ENCODE measurements around the gene DUSP18.
"Not testable (repeated sequence)": the region's sequence is repeated elsewhere in the genome, so short reads cannot be mapped to it uniquely, and the experiment has no call there.

Gene DUSP18

GRCh38 chr22:30685178-30685577 is 17.5 kb upstream of the DUSP18 start:
- Histone ChIP-seq H3K4me3 (ENCODE audit: insufficient read depth, low read length, poor library complexity, severe bottlenecking) (no peak overlapping the region), H3K79me2 (ENCODE audit: insufficient read depth, low read length) (no peaks in the 10 kb centered on the region), H3K9ac (ENCODE audit: low read length) (no peak overlapping the region), H2AFZ (ENCODE audit: low read depth, low read length, severe bottlenecking) (no peak overlapping the region), H3K4me2 (ENCODE audit: low read depth, low read length, poor library complexity, severe bottlenecking) (no peak overlapping the region), H3K27ac (ENCODE audit: low read depth, low read length) (no peak overlapping the region), H3K27me3 (ENCODE audit: low read length) (no peaks in the 10 kb centered on the region), H3K36me3 (ENCODE audit: low read length) (no peaks in the 10 kb centered on the region), H4K20me1 (ENCODE audit: low read depth, low read length) (no peaks in the 10 kb centered on the region), H3K9me2 (replicated peaks; ENCODE audit: insufficient read depth, low read length) (no peaks in the 10 kb centered on the region), H3F3A (ENCODE audit: insufficient read depth) (no peaks in the 10 kb centered on the region), H3K9me3 (ENCODE audit: insufficient read depth, low read length) (no peaks in the 10 kb centered on the region)
- no peak for TF ChIP-seq EZH2phosphoT487 (conservative IDR thresholded peaks at IDR 0.05; ENCODE audit: low read length)
- no peak for TF ChIP-seq CTCF (IDR thresholded peaks at IDR 0.05; ENCODE audit: insufficient read depth, low read length, poor library complexity, severe bottlenecking)

DNA sequence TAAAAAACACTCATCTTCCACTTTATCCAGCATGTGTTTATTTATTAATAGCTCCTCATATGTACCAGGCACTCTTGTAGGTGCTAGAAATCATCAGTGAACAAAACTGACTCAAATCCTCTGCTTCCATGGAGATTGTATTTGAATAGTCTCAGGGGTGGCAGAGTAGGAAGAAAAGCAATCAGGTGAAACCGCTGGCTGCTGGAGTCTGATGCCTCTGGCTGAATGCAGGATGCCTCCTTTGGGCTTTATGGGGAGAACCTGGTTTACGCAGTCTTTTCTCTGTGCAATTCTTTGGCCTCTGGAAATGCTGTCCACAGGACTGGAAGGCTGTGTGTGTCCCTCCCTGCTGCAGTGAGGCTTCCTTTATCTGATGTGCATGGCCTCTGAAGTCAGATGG is 14.2 kb upstream of the DUSP18 start:
- no peak overlapping the region for H3K27ac ChIP-seq (ENCODE audit: low read depth, low read length)
- no peak overlapping the region for H3K4me2 ChIP-seq (ENCODE audit: low read depth, low read length, poor library complexity, severe bottlenecking)
- no peaks in the 10 kb centered on the region for H3K9me3 ChIP-seq (ENCODE audit: insufficient read depth, low read length)
- no peaks in the 10 kb centered on the region for H3K36me3 ChIP-seq (ENCODE audit: low read length)
- H2AFZ ChIP-seq (ENCODE audit: low read depth, low read length, severe bottlenecking) = no peak overlapping the region
- TF ChIP-seq EZH2phosphoT487 (conservative IDR thresholded peaks at IDR 0.05; ENCODE audit: low read length) (no peak), CTCF (IDR thresholded peaks at IDR 0.05; ENCODE audit: insufficient read depth, low read length, poor library complexity, severe bottlenecking) (no peak)
- H3K9ac ChIP-seq (ENCODE audit: low read length) = no peak overlapping the region
- H3K9me2 ChIP-seq (replicated peaks; ENCODE audit: insufficient read depth, low read length) = no peaks in the 10 kb centered on the region
- no peaks in the 10 kb centered on the region for H3F3A ChIP-seq (ENCODE audit: insufficient read depth)
- H4K20me1 ChIP-seq (ENCODE audit: low read depth, low read length) = no peaks in the 10 kb centered on the region
- no peaks in the 10 kb centered on the region for H3K79me2 ChIP-seq (ENCODE audit: insufficient read depth, low read length)
- no peaks in the 10 kb centered on the region for H3K27me3 ChIP-seq (ENCODE audit: low read length)
- no peak overlapping the region for H3K4me3 ChIP-seq (ENCODE audit: insufficient read depth, low read length, poor library complexity, severe bottlenecking)

DNA sequence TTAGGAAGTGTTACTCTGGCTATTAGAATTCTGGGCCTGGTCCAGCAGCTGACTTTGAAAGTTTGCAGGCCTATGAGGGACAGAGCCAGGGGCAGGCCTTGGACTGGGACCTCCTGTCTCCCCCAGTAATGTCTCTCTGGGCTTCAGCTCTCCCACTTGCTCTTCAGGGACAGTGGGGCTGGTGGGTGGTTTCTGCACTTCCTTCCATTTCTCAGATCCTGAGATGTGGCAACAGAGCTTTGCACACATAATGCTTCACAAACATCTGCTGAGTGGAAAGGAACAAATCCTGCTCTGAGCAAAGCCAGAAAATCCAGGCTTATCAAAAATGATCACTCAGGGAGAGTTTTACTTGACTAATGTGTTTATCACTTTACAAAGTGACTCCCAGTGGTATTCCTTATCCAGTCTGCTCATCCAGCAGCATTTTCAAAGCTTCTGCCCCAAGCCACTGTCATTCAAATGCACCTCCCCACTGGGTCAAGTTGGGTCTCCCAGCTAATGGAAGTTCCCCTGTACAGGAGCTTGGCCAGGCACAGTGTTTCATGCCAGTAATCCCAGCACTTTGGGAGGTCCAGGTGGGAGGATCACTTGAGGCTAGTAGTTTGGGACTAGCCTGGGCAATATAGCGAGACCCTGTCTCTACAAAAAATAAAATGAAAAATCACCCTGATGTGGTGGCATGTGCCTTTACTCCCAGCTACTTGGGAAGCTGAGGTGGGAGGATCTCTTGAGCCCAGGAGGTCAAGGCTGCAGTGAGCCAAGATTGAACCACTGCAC is 13.5 kb upstream of the DUSP18 start:
- no peaks in the 10 kb centered on the region for H3K79me2 ChIP-seq (ENCODE audit: insufficient read depth, low read length)
- no peaks in the 10 kb centered on the region for H3F3A ChIP-seq (ENCODE audit: insufficient read depth)
- TF ChIP-seq CTCF (IDR thresholded peaks at IDR 0.05; ENCODE audit: insufficient read depth, low read length, poor library complexity, severe bottlenecking) (no peak), EZH2phosphoT487 (conservative IDR thresholded peaks at IDR 0.05; ENCODE audit: low read length) (no peak)
- no peaks in the 10 kb centered on the region for H3K36me3 ChIP-seq (ENCODE audit: low read length)
- H3K9ac ChIP-seq (ENCODE audit: low read length) = no peak overlapping the region
- no peaks in the 10 kb centered on the region for H3K9me2 ChIP-seq (replicated peaks; ENCODE audit: insufficient read depth, low read length)
- no peaks in the 10 kb centered on the region for H3K9me3 ChIP-seq (ENCODE audit: insufficient read depth, low read length)
- no peaks in the 10 kb centered on the region for H4K20me1 ChIP-seq (ENCODE audit: low read depth, low read length)
- no peaks in the 10 kb centered on the region for H3K27me3 ChIP-seq (ENCODE audit: low read length)
- no peak overlapping the region for H3K4me2 ChIP-seq (ENCODE audit: low read depth, low read length, poor library complexity, severe bottlenecking)
- H3K4me3 ChIP-seq (ENCODE audit: insufficient read depth, low read length, poor library complexity, severe bottlenecking) = no peak overlapping the region
- no peak overlapping the region for H3K27ac ChIP-seq (ENCODE audit: low read depth, low read length)
- no peak overlapping the region for H2AFZ ChIP-seq (ENCODE audit: low read depth, low read length, severe bottlenecking)

- not testable (repeated sequence) for H3K9me3 ChIP-seq (ENCODE audit: insufficient read depth, low read length); H3K4me3 ChIP-seq (ENCODE audit: insufficient read depth, low read length, poor library complexity, severe bottlenecking); H3K36me3 ChIP-seq (ENCODE audit: low read length); H3K9me2 ChIP-seq (replicated peaks; ENCODE audit: insufficient read depth, low read length); H3K9ac ChIP-seq (ENCODE audit: low read length); H3F3A ChIP-seq (ENCODE audit: insufficient read depth); H3K27ac ChIP-seq (ENCODE audit: low read depth, low read length); H3K27me3 ChIP-seq (ENCODE audit: low read length); H4K20me1 ChIP-seq (ENCODE audit: low read depth, low read length); H3K4me2 ChIP-seq (ENCODE audit: low read depth, low read length, poor library complexity, severe bottlenecking); H2AFZ ChIP-seq (ENCODE audit: low read depth, low read length, severe bottlenecking); H3K79me2 ChIP-seq (ENCODE audit: insufficient read depth, low read length)
These were observed 12.4 kb upstream of the DUSP18 start for GRCh38 chr22:30679895-30680690.

DNA sequence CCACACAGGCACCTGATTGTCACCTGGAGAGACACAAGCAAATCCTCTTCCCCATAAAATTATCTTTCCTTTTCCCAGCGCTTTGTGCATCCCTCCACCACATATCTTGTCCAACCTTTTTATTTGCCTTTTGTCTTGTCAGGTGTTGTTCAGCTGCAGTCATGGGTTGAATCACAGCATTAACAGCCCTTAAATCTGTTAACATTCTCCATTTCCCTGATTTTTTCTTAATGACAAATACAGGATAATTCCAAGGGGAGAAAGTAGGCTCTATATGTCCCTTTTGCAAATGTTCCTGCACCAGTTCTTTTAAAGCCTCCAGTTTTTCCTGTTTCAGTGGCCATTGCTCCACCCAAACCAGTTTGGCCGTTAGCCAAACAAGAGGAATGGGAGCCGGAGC is 8.9 kb upstream of the DUSP18 start:
- not testable (repeated sequence) for H3F3A ChIP-seq (ENCODE audit: insufficient read depth); H3K9me2 ChIP-seq (replicated peaks; ENCODE audit: insufficient read depth, low read length); H3K36me3 ChIP-seq (ENCODE audit: low read length); H2AFZ ChIP-seq (ENCODE audit: low read depth, low read length, severe bottlenecking); H3K27ac ChIP-seq (ENCODE audit: low read depth, low read length); H3K27me3 ChIP-seq (ENCODE audit: low read length); H3K79me2 ChIP-seq (ENCODE audit: insufficient read depth, low read length); H3K9me3 ChIP-seq (ENCODE audit: insufficient read depth, low read length); H3K9ac ChIP-seq (ENCODE audit: low read length); H3K4me2 ChIP-seq (ENCODE audit: low read depth, low read length, poor library complexity, severe bottlenecking); H4K20me1 ChIP-seq (ENCODE audit: low read depth, low read length); H3K4me3 ChIP-seq (ENCODE audit: insufficient read depth, low read length, poor library complexity, severe bottlenecking)
